GM12878 (cell line): Measurements from ENCODE around the gene SPIN1.

Experiments
- CTCF ChIP-seq, 3 experiments: IDR thresholded peaks in 2 of 3; conservative IDR thresholded peaks in 1 of 3; 2 replicates each; pipeline ENCODE4 v1.5.1; 2011; ENCODE audit warnings: low read depth in 3 of 3, low read length in 3 of 3, mild to moderate bottlenecking in 3 of 3, control low read depth in 2 of 3, moderate library complexity in 2 of 3, inconsistent platforms in 1 of 3, mixed read lengths in 1 of 3; ENCODE audit not compliant: control insufficient read depth in 2 of 3, insufficient read depth in 1 of 3; ENCODE audit errors: extremely low read depth in 1 of 3
- EZH2 ChIP-seq: IDR thresholded peaks from 2 replicates; pipeline ENCODE4 v1.6.1; 2012; ENCODE audit warnings: low read depth, mild to moderate bottlenecking, control low read depth, inconsistent platforms, low read length, borderline replicate concordance; ENCODE audit not compliant: control insufficient read depth
- POLR2A ChIP-seq: IDR thresholded peaks from 2 replicates; pipeline ENCODE4 v1.6.1; 2011; ENCODE audit warnings: low read depth, mild to moderate bottlenecking, low read length
- POLR2AphosphoS2 ChIP-seq: IDR thresholded peaks from 2 replicates; pipeline ENCODE4 v1.6.1; 2011; ENCODE audit warnings: low read depth, mild to moderate bottlenecking, low read length, improper control_type of control experiment, moderate library complexity
- POLR2AphosphoS5 ChIP-seq: IDR thresholded peaks from 2 replicates; pipeline ENCODE4 v1.6.1; 2011; ENCODE audit warnings: mild to moderate bottlenecking, low read length, inconsistent platforms

- no peak for TF ChIP-seq EZH2
- no peak for TF ChIP-seq POLR2AphosphoS5
- TF ChIP-seq CTCF (IDR thresholded peaks at IDR 0.05 in 2 of 3, conservative IDR thresholded peaks at IDR 0.05 in 1 of 3; ENCODE audit: control insufficient read depth in 2 of 3, extremely low read depth in 1 of 3, insufficient read depth in 1 of 3, low read depth in 3 of 3, low read length in 3 of 3): no peak
- TF ChIP-seq POLR2A: no peak
- TF ChIP-seq POLR2AphosphoS2: no peak
Observed at GRCh38 chr9:88446728-88447127, 58.5 kb downstream of the SPIN1 start.
